ENCODE results near the gene FOXP2. TPM values are rescaled to one million over a fixed set of nuclear protein-coding genes. Genes with fewer than 3 reads are reported as not detected.
"Not testable (repeated sequence)": the region's sequence is repeated elsewhere in the genome, so short reads cannot be mapped to it uniquely, and the experiment has no call there.

FOXP2 gene
- total RNA-seq, 3 donors from 2014 or later = 5.9 to 21.3 (median 11.1) TPM

DNA sequence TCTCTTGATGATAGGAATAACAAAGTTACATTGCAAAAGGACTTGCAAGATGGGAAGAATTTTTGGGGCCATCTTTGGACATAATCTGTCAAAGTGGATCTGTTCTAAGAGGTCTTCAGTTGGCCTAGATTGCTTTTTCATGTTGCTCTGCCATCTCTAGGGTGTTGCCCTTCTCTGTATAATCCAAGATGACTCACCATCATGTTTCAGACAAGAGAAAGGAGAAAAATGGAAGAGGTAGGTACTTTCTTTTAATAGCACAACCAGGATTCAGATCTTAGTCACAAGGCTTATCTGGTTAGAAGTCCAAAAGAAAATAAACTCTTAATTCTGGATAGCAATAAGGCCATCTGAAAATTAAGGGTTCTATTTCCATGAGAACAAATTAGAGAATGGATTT, 38.7 kb upstream of the FOXP2 start:
- no peak for DNase-seq (ENCODE audit: low spot score in 2 of 2)
- intact Hi-C loops (cut with DNase I; ENCODE audit: low total_unique reads) = no loop called here
- Histone ChIP-seq H3K27ac (no peak overlapping the region), H3K27me3 (no peaks in the 10 kb centered on the region), H3K36me3 (no peaks in the 10 kb centered on the region), H3K9me3 (no peaks in the 10 kb centered on the region), H3K4me1 (no peaks in the 10 kb centered on the region), H3K4me3 (no peak overlapping the region)
- TF ChIP-seq CTCF (IDR thresholded peaks at IDR 0.05) (no peak), POLR2A (IDR thresholded peaks at IDR 0.05) (no peak), POLR2AphosphoS5 (IDR thresholded peaks at IDR 0.05) (no peak)

GRCh38 chr7:114383946-114384345, 30.7 kb upstream of the FOXP2 start:
- H3K4me3 ChIP-seq; H3K4me1 ChIP-seq; intact Hi-C loops (cut with DNase I; ENCODE audit: low total_unique reads); H3K27me3 ChIP-seq; H3K36me3 ChIP-seq; H3K27ac ChIP-seq; H3K9me3 ChIP-seq; DNase-seq (ENCODE audit: low spot score in 2 of 2): not testable (repeated sequence)

- H3K27me3 ChIP-seq; H3K9me3 ChIP-seq; H3K4me1 ChIP-seq; DNase-seq (ENCODE audit: low spot score in 2 of 2); H3K4me3 ChIP-seq; H3K27ac ChIP-seq; H3K36me3 ChIP-seq; intact Hi-C loops (cut with DNase I; ENCODE audit: low total_unique reads): not testable (repeated sequence)
Measured at GRCh38 chr7:114384346-114384745, 30.3 kb upstream of the FOXP2 start.

- H3K4me3 ChIP-seq = no peak overlapping the region
- intact Hi-C loops (cut with DNase I; ENCODE audit: low total_unique reads) = no loop called here
- no peaks in the 10 kb centered on the region for H3K4me1 ChIP-seq
- H3K9me3 ChIP-seq = no peaks in the 10 kb centered on the region
- no peaks in the 10 kb centered on the region for H3K36me3 ChIP-seq
- no peak overlapping the region for H3K27ac ChIP-seq
- DNase-seq (ENCODE audit: low spot score in 2 of 2) = no peak
- H3K27me3 ChIP-seq = no peaks in the 10 kb centered on the region
- TF ChIP-seq POLR2A (IDR thresholded peaks at IDR 0.05) (no peak), POLR2AphosphoS5 (IDR thresholded peaks at IDR 0.05) (no peak), CTCF (IDR thresholded peaks at IDR 0.05) (no peak)
Measured at GRCh38 chr7:114388021-114388420, 26.6 kb upstream of the FOXP2 start.

GRCh38 chr7:114392686-114393085, 21.9 kb upstream of the FOXP2 start:
- no peak for TF ChIP-seq POLR2A (IDR thresholded peaks at IDR 0.05)
- TF ChIP-seq CTCF (IDR thresholded peaks at IDR 0.05) = no peak
- no peak for TF ChIP-seq POLR2AphosphoS5 (IDR thresholded peaks at IDR 0.05)

GRCh38 chr7:114402876-114403635, 11.6 kb upstream of the FOXP2 start:
- H3K9me3 ChIP-seq = no peaks in the 10 kb centered on the region
- no peak overlapping the region for H3K4me3 ChIP-seq
- H3K27me3 ChIP-seq = no peaks in the 10 kb centered on the region
- no peak overlapping the region for H3K27ac ChIP-seq
- TF ChIP-seq CTCF (IDR thresholded peaks at IDR 0.05) = no peak
- TF ChIP-seq POLR2A (IDR thresholded peaks at IDR 0.05) = no peak
- no peak for TF ChIP-seq POLR2AphosphoS5 (IDR thresholded peaks at IDR 0.05)
- DNase-seq (ENCODE audit: low spot score in 2 of 2) = no peak
- intact Hi-C loops (cut with DNase I; ENCODE audit: low total_unique reads) = no loop called here
- no peaks in the 10 kb centered on the region for H3K36me3 ChIP-seq
- H3K4me1 ChIP-seq = no peaks in the 10 kb centered on the region

More at GRCh38 chr7:114392686-114393085, 21.9 kb upstream of the FOXP2 start:
- Histone ChIP-seq H3K36me3 (no peaks in the 10 kb centered on the region), H3K27me3 (no peaks in the 10 kb centered on the region), H3K9me3 (no peaks in the 10 kb centered on the region), H3K4me3 (no peak overlapping the region), H3K4me1 (no peaks in the 10 kb centered on the region), H3K27ac (no peak overlapping the region)
- no peak for DNase-seq (ENCODE audit: low spot score in 2 of 2)
- intact Hi-C loops (cut with DNase I; ENCODE audit: low total_unique reads) = no loop called here
